H1 (cell line): Measurements from ENCODE around the gene CCDC14. TPM values are rescaled to one million over a fixed set of nuclear protein-coding genes. Genes with fewer than 3 reads are reported as not detected.

Experiments used
- CTCF ChIA-PET: fragments of 300-600 bp; sonication (Branson Sonifier 250); formaldehyde crosslinking; loops from one replicate; lab custom pipeline; 2021; ENCODE audit not compliant: partially characterized antibody; lab: Charles Lee
- POLR2A ChIA-PET: fragments of 300-600 bp; sonication (Branson Sonifier 250); formaldehyde crosslinking; loops from one replicate; lab custom pipeline; 2021; ENCODE audit warnings: inconsistent platforms; ENCODE audit not compliant: partially characterized antibody; lab: Charles Lee
- DNase-seq, 2 experiments: peaks; one replicate each; pipeline versions ENCODE4 v3.0.0 to v3.0.0-alpha.2; 2010 to 2022; ENCODE audit warnings: low spot score in 2 of 2, low read depth in 1 of 2, mixed read lengths in 1 of 2
- FAIRE-seq: peaks from 2 replicates; lab custom pipeline; 2011; peaks lifted over from hg19 to GRCh38; lab: Jason Lieb, UNC
- H2AFZ ChIP-seq: 2 replicates; pipeline ENCODE4 v1.8.1; 2012; ENCODE audit warnings: low read length, inconsistent platforms
- H2AK5ac ChIP-seq: 2 replicates; pipeline ENCODE4 v1.6.1; 2013; ENCODE audit warnings: low read depth, low read length
- H2BK120ac ChIP-seq: replicated peaks from 2 replicates; pipeline ENCODE3; 2013; ENCODE audit warnings: low read depth, low read length, inconsistent platforms
- H2BK12ac ChIP-seq: 2 replicates; pipeline ENCODE4 v1.6.1; 2013; ENCODE audit warnings: low read depth, low read length
- H2BK15ac ChIP-seq: 2 replicates; pipeline ENCODE4 v1.6.1; 2013; ENCODE audit warnings: low read length
- H2BK20ac ChIP-seq: 2 replicates; pipeline ENCODE4 v1.6.1; 2013; ENCODE audit warnings: low read length
- H2BK5ac ChIP-seq: 2 replicates; pipeline ENCODE4 v1.6.1; 2013; ENCODE audit warnings: low read depth, low read length
- H3K14ac ChIP-seq: 2 replicates; pipeline ENCODE4 v1.6.1; 2013; ENCODE audit warnings: inconsistent platforms; ENCODE audit not compliant: insufficient read length
- H3K18ac ChIP-seq: 2 replicates; pipeline ENCODE4 v1.6.1; 2013; ENCODE audit warnings: low read length; ENCODE audit errors: extremely low read depth
- H3K23ac ChIP-seq: 2 replicates; pipeline ENCODE4 v1.6.1; 2013; ENCODE audit warnings: inconsistent platforms; ENCODE audit not compliant: insufficient read length
- H3K23me2 ChIP-seq: 2 replicates; pipeline ENCODE4 v1.6.1; 2013; ENCODE audit warnings: low read depth, low read length
- H3K27ac ChIP-seq: 2 replicates; pipeline ENCODE4 v1.6.1; 2011; ENCODE audit warnings: low read depth, low read length, inconsistent platforms
- H3K27me3 ChIP-seq, 4 experiments: replicated peaks in 1 of 4; 1 replicate in 1 of 4; 2 replicates in 3 of 4; pipeline versions ENCODE4 v1.6.1 to v1.8.1; 2011 to 2013; ENCODE audit warnings: low read length in 3 of 4, mild to moderate bottlenecking in 3 of 4, inconsistent platforms in 2 of 4, mixed read lengths in 2 of 4, moderate library complexity in 1 of 4; ENCODE audit not compliant: control insufficient read depth in 3 of 4, insufficient read depth in 3 of 4; ENCODE audit errors: extremely low read depth in 1 of 4
- H3K36me3 ChIP-seq, 4 experiments: 2 replicates each; pipeline versions ENCODE4 v1.6.1 to v1.8.1; 2011 to 2013; ENCODE audit warnings: mild to moderate bottlenecking in 4 of 4, low read length in 3 of 4, moderate library complexity in 2 of 4, control low read depth in 1 of 4, inconsistent platforms in 1 of 4; ENCODE audit not compliant: insufficient read depth in 4 of 4, control insufficient read depth in 2 of 4
- H3K4ac ChIP-seq: replicated peaks from 2 replicates; pipeline ENCODE3; 2013; ENCODE audit warnings: low read length, low read depth, mixed read lengths, inconsistent platforms; ENCODE audit not compliant: insufficient read length
- H3K4me1 ChIP-seq, 4 experiments: replicated peaks in 1 of 4; 1 replicate in 1 of 4; 2 replicates in 3 of 4; pipeline versions ENCODE4 v1.6.1 to v1.8.1; 2011 to 2013; ENCODE audit warnings: low read length in 3 of 4, inconsistent platforms in 2 of 4, mixed read lengths in 1 of 4; ENCODE audit not compliant: insufficient read depth in 4 of 4, control insufficient read depth in 3 of 4
- H3K4me2 ChIP-seq, 2 experiments: 2 replicates each; pipeline versions ENCODE4 v1.6.1 to v1.8.1; 2011 to 2013; ENCODE audit warnings: low read depth in 2 of 2, low read length in 2 of 2, control low read depth in 1 of 2, inconsistent platforms in 1 of 2, mild to moderate bottlenecking in 1 of 2; ENCODE audit not compliant: insufficient read depth in 1 of 2
- H3K4me3 ChIP-seq, 4 experiments: fragments of 200-600, 300-600 bp in 1 of 4; sonication (generic), shearing (Covaris generic), sonication (Bioruptor Twin) in 1 of 4; 2 replicates each; pipeline versions ENCODE4 v1.5.1 to v1.8.1; 2011 to 2016; ENCODE audit warnings: low read length in 4 of 4, low read depth in 3 of 4, control low read depth in 2 of 4, inconsistent platforms in 2 of 4, mild to moderate bottlenecking in 2 of 4, mixed read lengths in 1 of 4, moderate library complexity in 1 of 4; ENCODE audit not compliant: insufficient read depth in 2 of 4; ENCODE audit errors: extremely low read depth in 1 of 4
- H3K56ac ChIP-seq: replicated peaks from 2 replicates; pipeline ENCODE3; 2013; ENCODE audit warnings: low read depth, mild to moderate bottlenecking, mixed read lengths, low read length, inconsistent platforms; ENCODE audit not compliant: insufficient read length
- H3K79me1 ChIP-seq: 2 replicates; pipeline ENCODE4 v1.6.1; 2013; ENCODE audit warnings: low read depth, low read length, control low read depth
- H3K79me2 ChIP-seq, 2 experiments: 2 replicates each; pipeline versions ENCODE4 v1.6.1 to v1.8.1; 2012 to 2013; ENCODE audit warnings: low read length in 2 of 2, mild to moderate bottlenecking in 2 of 2, inconsistent platforms in 1 of 2; ENCODE audit not compliant: insufficient read depth in 2 of 2, control insufficient read depth in 1 of 2
- H3K9ac ChIP-seq, 4 experiments: replicated peaks in 1 of 4; 1 replicate in 1 of 4; 2 replicates in 3 of 4; pipeline versions ENCODE4 v1.6.1 to v1.8.1; 2011 to 2013; ENCODE audit warnings: low read depth in 3 of 4, low read length in 3 of 4, control low read depth in 2 of 4, mild to moderate bottlenecking in 2 of 4, moderate library complexity in 2 of 4, inconsistent platforms in 1 of 4; ENCODE audit errors: extremely low read depth in 1 of 4
- H3K9me3 ChIP-seq, 2 experiments: 2 replicates each; pipeline versions ENCODE4 v1.6.1 to v1.8.1; 2012 to 2013; ENCODE audit warnings: mild to moderate bottlenecking in 2 of 2, moderate library complexity in 2 of 2, control low read depth in 1 of 2, inconsistent platforms in 1 of 2, low read depth in 1 of 2, low read length in 1 of 2, mixed read lengths in 1 of 2; ENCODE audit not compliant: insufficient read depth in 2 of 2
- H4K20me1 ChIP-seq, 2 experiments: replicated peaks in 1 of 2; 2 replicates each; pipeline versions ENCODE3 to v1.8.1; 2011 to 2013; ENCODE audit warnings: inconsistent platforms in 2 of 2, low read length in 2 of 2, mild to moderate bottlenecking in 1 of 2; ENCODE audit not compliant: insufficient read depth in 2 of 2, control insufficient read depth in 1 of 2
- H4K5ac ChIP-seq: 2 replicates; pipeline ENCODE4 v1.6.1; 2013; ENCODE audit warnings: low read length, low read depth, mixed read lengths, inconsistent platforms; ENCODE audit not compliant: insufficient read length
- H4K8ac ChIP-seq: 2 replicates; pipeline ENCODE4 v1.8.0; 2013; ENCODE audit warnings: mild to moderate bottlenecking, moderate library complexity, low read length, inconsistent platforms; ENCODE audit not compliant: insufficient read depth; ENCODE audit errors: extremely low read depth
- H4K91ac ChIP-seq: replicated peaks from 2 replicates; pipeline ENCODE3; 2013; ENCODE audit warnings: low read length, mixed read lengths, inconsistent platforms; ENCODE audit not compliant: insufficient read length
- ASH2L ChIP-seq: fragments of 200-600, 300-600 bp; sonication (generic); IDR thresholded peaks from one replicate; pipeline ENCODE4 v1.7.1; 2017; ENCODE audit warnings: low read length
- ATF2 ChIP-seq: IDR thresholded peaks from 2 replicates; pipeline ENCODE4 v1.6.1; 2012; ENCODE audit warnings: low read length, inconsistent platforms
- BACH1 ChIP-seq: IDR thresholded peaks from 2 replicates; pipeline ENCODE4 v1.6.1; 2012; ENCODE audit warnings: low read length, improper control_type of control experiment
- BCL11A ChIP-seq, 2 experiments: IDR thresholded peaks; one replicate each; pipeline ENCODE4 v1.6.1; 2011; ENCODE audit warnings: low read depth in 2 of 2, low read length in 2 of 2, mild to moderate bottlenecking in 2 of 2
- CBX5 ChIP-seq: fragments of 300-800, 300-1000 bp; sonication (generic); IDR thresholded peaks from 2 replicates; pipeline ENCODE4 v1.7.1; 2016; ENCODE audit warnings: antibody characterized with exemption, low read length, low read depth
- CBX8 ChIP-seq: fragments of 300-800, 300-1000 bp; sonication (generic); IDR thresholded peaks from 2 replicates; pipeline ENCODE4 v1.7.1; 2016; ENCODE audit warnings: low read depth, low read length, borderline replicate concordance
- CHD2 ChIP-seq: IDR thresholded peaks from 2 replicates; pipeline ENCODE4 v1.6.1; 2012; ENCODE audit warnings: low read length, improper control_type of control experiment
- EGR1 ChIP-seq: IDR thresholded peaks from 2 replicates; pipeline ENCODE4 v1.6.1; 2011; ENCODE audit warnings: low read depth, low read length, borderline replicate concordance
- KDM4A ChIP-seq: IDR thresholded peaks from one replicate; pipeline ENCODE4 v1.7.1; 2012; ENCODE audit warnings: low read depth, mild to moderate bottlenecking, moderate library complexity, low read length, inconsistent platforms; ENCODE audit not compliant: severe bottlenecking
- PHF8 ChIP-seq: fragments of 200-600 bp; sonication (generic); conservative IDR thresholded peaks from 2 replicates; pipeline ENCODE4 v1.7.1; 2012; ENCODE audit warnings: low read depth, mild to moderate bottlenecking, inconsistent platforms, low read length, moderate library complexity
- POLR2AphosphoS5 ChIP-seq: IDR thresholded peaks from 2 replicates; pipeline ENCODE4 v1.6.1; 2011; ENCODE audit warnings: low read depth, low read length
- RFX5 ChIP-seq: IDR thresholded peaks from 2 replicates; pipeline ENCODE4 v1.6.1; 2011; ENCODE audit warnings: low read depth, low read length, improper control_type of control experiment, borderline replicate concordance
- RNF2 ChIP-seq: fragments of 200-900, 300-1000 bp; sonication (generic); IDR thresholded peaks from 2 replicates; pipeline ENCODE4 v1.7.1; 2016; ENCODE audit warnings: borderline replicate concordance, low read depth, mild to moderate bottlenecking, antibody characterized with exemption, low read length; ENCODE audit not compliant: poor library complexity, severe bottlenecking; ENCODE audit errors: missing control alignments
- WGBS, 2 experiments: shearing (Covaris generic) in 1 of 2; methylation state at CpG; one replicate each; pipeline versions ENCODE4 v1.1.6 to v1.1.7; 2013 to 2015; ENCODE audit warnings: low lambda C conversion rate in 2 of 2, mixed read lengths in 2 of 2, inconsistent platforms in 1 of 2, low coverage in 1 of 2, missing lambda C conversion rate in 1 of 2; ENCODE audit not compliant: insufficient replicate concordance in 2 of 2, insufficient coverage in 1 of 2, insufficient read length in 1 of 2; ENCODE audit errors: extremely low coverage in 1 of 2, missing lambda C conversion rate in 1 of 2; 5-methylcytosine and 5-hydroxymethylcytosine counted together
- polyA plus RNA-seq, 7 experiments: library from polyadenylated mRNA; depleted of rRNA in 3 of 7; stranded (reverse) in 5 of 7; unstranded in 2 of 7; fragments of >200 nt in 5 of 7; fragments of 200-250 nt in 2 of 7; gene quantifications; 1 replicate in 5 of 7; 2 replicates in 1 of 7; 4 replicates in 1 of 7; pipeline versions ENCODE4 v1.2.1 to v1.2.3, GENCODE V29; 2011 to 2013; ENCODE audit warnings: missing spikeins in 2 of 7, mixed read lengths in 2 of 7
- total RNA-seq: library from RNA; stranded (reverse); fragmentation: NEBNext Ultra II Directional; extraction: Animal tissue kit (Norgen Biotek cat#: 25700); gene quantifications from 2 replicates; pipeline ENCODE4 v1.2.1, GENCODE V29; 2021

CCDC14 gene
- total and polyA plus RNA-seq, 2 of the 8 experiments (the other 6 are each of a cell fraction or from before 2014, with no cell fraction given) = 53.6 to 95.7 TPM

GRCh38 chr3:123919353-123919752, 41.7 kb downstream of the CCDC14 start:
- Histone ChIP-seq H3K9ac (no peak overlapping the region), H4K91ac (no peak overlapping the region), H2BK20ac (no peak overlapping the region), H3K9me3 (no peaks in the 10 kb centered on the region), H2AK5ac (no peak overlapping the region), H3K36me3 (peaks cover 0 to 24% (median 5%) of the 10 kb centered on the region in 4 experiments; a peak in 5 of 8 replicates), H4K20me1 (peaks cover 0 to 3% of the 10 kb centered on the region in 2 experiments), H3K4me3 (no peak overlapping the region), H3K18ac (no peak overlapping the region), H2BK120ac (no peak overlapping the region), H3K4me1 (no peaks in the 10 kb centered on the region), H2BK15ac (no peak overlapping the region), H2AFZ (no peak overlapping the region), H3K4me2 (no peak overlapping the region), H3K23me2 (no peaks in the 10 kb centered on the region), H3K79me2 (no peaks in the 10 kb centered on the region), H3K79me1 (0 out of 2 replicates have a peak, but pooled peaks cover 2% of the 10 kb centered on the region), H2BK12ac (no peak overlapping the region), H3K27ac (no peak overlapping the region), H3K4ac (no peak overlapping the region), H4K8ac (no peak overlapping the region), H3K27me3 (no peaks in the 10 kb centered on the region), H3K23ac (no peak overlapping the region), H2BK5ac (no peak overlapping the region), H3K56ac (no peak overlapping the region), H3K14ac (no peak overlapping the region), H4K5ac (no peak overlapping the region)
- FAIRE-seq = no peak
- POLR2A ChIA-PET = interaction anchor here (1.6 kb wide), 1 partner anchor 12 kb away, joined by 4 read pairs; no protein-coding TSS in a partner anchor
- DNase-seq = no peak
- 86% methylated on average over 3 of the region's 3 CpGs; no CpG with 5 or more reads in 1 of the 2 experiments for WGBS, 2 experiments
- CTCF ChIA-PET = interaction anchor here (0.6 kb wide), 1 partner anchor 710 kb away, joined by 5 read pairs; no protein-coding TSS in a partner anchor
- TF ChIP-seq ASH2L (no peak), RFX5 (no peak), RNF2 (no peak), POLR2AphosphoS5 (no peak), BCL11A (IDR thresholded peaks at IDR 0.05; ENCODE audit: low read depth in 2 of 2, low read length in 2 of 2) (no peak), KDM4A (no peak), EGR1 (no peak), ATF2 (no peak), BACH1 (no peak), CBX8 (no peak), CHD2 (no peak), PHF8 (no peak), CBX5 (no peak)
